H1 (cell line): ENCODE data around the gene COL6A1. TPM values are rescaled to one million over a fixed set of nuclear protein-coding genes. Genes with fewer than 3 reads are reported as not detected.

Experiments used
- BACH1 ChIP-seq: IDR thresholded peaks from 2 replicates; pipeline ENCODE4 v1.6.1; 2012; ENCODE audit warnings: low read length, improper control_type of control experiment
- CHD7 ChIP-seq: fragments of 300-600 bp; sonication (generic); IDR thresholded peaks from 2 replicates; pipeline ENCODE4 v1.7.1; 2012; ENCODE audit warnings: low read length, moderate library complexity, mild to moderate bottlenecking, inconsistent platforms; ENCODE audit not compliant: insufficient replicate concordance
- SP1 ChIP-seq: IDR thresholded peaks from 2 replicates; pipeline ENCODE4 v1.6.1; 2011; ENCODE audit warnings: low read depth, low read length
- polyA plus RNA-seq, 7 experiments: library from polyadenylated mRNA; depleted of rRNA in 3 of 7; stranded (reverse) in 5 of 7; unstranded in 2 of 7; fragments of >200 nt in 5 of 7; fragments of 200-250 nt in 2 of 7; gene quantifications; 1 replicate in 5 of 7; 2 replicates in 1 of 7; 4 replicates in 1 of 7; pipeline versions ENCODE4 v1.2.1 to v1.2.3, GENCODE V29; 2011 to 2013; ENCODE audit warnings: missing spikeins in 2 of 7, mixed read lengths in 2 of 7
- total RNA-seq: library from RNA; stranded (reverse); fragmentation: NEBNext Ultra II Directional; extraction: Animal tissue kit (Norgen Biotek cat#: 25700); gene quantifications from 2 replicates; pipeline ENCODE4 v1.2.1, GENCODE V29; 2021

COL6A1 gene
- total and polyA plus RNA-seq, 2 of the 8 experiments (the other 6 are each of a cell fraction or from before 2014, with no cell fraction given), result 100 to 115 TPM

GRCh38 chr21:45971616-45972352, 9.8 kb upstream of the COL6A1 start (continued):
- TF ChIP-seq CHD7 (no peak), SP1 (no peak), BACH1 (no peak)
- TF ChIP-seq, all 59 proteins: peak for 0
